ENCODE data around the gene CLIP2.
"Not testable (repeated sequence)": the region's sequence is repeated elsewhere in the genome, so short reads cannot be mapped to it uniquely, and the experiment has no call there.

CLIP2 gene

GRCh38 chr7:74376256-74377036 lies 87.2 kb downstream of the CLIP2 start:
- no peak for DNase-seq

- no peak for DNase-seq
Measured at GRCh38 chr7:74379938-74380337, 90.7 kb downstream of the CLIP2 start.

DNA sequence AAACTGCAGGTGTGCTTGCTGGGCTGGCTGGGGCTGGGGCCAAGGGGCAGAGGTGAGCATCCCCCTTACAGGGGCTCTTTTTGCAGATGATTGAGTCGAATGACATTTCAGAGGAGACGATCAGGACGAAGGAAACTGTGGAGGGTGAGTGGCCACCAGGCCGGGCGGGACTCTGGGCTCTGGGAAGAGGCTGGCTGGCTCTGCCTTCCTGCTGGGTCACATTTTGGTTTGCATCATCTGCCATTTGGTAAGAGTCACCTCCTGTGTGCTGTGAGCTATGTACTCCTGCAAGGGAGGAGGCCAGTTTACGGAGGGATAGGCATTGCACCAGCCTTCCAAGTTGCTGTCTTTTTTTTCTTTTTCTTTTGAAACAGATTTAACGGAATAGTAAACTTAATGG lies 91.5 kb downstream of the CLIP2 start:
- DNase-seq: no peak

GRCh38 chr7:74384086-74384485 lies 94.9 kb downstream of the CLIP2 start:
- DNase-seq: not testable (repeated sequence)

GRCh38 chr7:74384854-74385253 lies 95.6 kb downstream of the CLIP2 start:
- DNase-seq: not testable (repeated sequence)

GRCh38 chr7:74387606-74388005 lies 98.4 kb downstream of the CLIP2 start:
- DNase-seq: no peak

- no peak for DNase-seq
Measured at GRCh38 chr7:74388880-74389415, 99.7 kb downstream of the CLIP2 start.

GRCh38 chr7:74393722-74394121 lies 104.5 kb downstream of the CLIP2 start:
- DNase-seq: peak; percentile 68

- peak; percentile 74 for DNase-seq
Measured at GRCh38 chr7:74394601-74395000, 105.4 kb downstream of the CLIP2 start.

GRCh38 chr7:74395745-74396311 lies 106.6 kb downstream of the CLIP2 start:
- no peak for DNase-seq

- DNase-seq: no peak
Measured at GRCh38 chr7:74396993-74397392, 107.8 kb downstream of the CLIP2 start.

DNA sequence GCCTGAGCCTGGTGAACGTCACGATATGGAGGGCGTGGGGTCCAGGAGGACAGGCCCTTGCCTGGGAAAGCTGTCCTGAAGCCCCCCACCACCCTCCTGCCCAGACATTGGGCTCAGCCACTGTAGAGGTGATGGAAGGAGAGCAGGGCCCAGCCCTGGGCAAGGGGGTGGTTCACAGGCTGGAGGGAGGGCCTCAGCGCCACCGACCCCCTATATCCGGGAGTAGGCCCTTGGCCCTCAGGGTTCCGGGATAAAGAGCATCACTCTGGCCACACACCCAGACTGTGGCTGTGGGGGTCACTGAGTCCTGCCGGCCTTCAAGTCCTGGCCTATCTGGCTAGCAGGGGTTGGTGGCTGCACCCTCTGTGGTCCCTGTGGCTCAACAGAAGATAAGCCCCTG lies 109.2 kb downstream of the CLIP2 start:
- no peak for DNase-seq

GRCh38 chr7:74399006-74399405 lies 109.8 kb downstream of the CLIP2 start:
- DNase-seq: no peak

DNA sequence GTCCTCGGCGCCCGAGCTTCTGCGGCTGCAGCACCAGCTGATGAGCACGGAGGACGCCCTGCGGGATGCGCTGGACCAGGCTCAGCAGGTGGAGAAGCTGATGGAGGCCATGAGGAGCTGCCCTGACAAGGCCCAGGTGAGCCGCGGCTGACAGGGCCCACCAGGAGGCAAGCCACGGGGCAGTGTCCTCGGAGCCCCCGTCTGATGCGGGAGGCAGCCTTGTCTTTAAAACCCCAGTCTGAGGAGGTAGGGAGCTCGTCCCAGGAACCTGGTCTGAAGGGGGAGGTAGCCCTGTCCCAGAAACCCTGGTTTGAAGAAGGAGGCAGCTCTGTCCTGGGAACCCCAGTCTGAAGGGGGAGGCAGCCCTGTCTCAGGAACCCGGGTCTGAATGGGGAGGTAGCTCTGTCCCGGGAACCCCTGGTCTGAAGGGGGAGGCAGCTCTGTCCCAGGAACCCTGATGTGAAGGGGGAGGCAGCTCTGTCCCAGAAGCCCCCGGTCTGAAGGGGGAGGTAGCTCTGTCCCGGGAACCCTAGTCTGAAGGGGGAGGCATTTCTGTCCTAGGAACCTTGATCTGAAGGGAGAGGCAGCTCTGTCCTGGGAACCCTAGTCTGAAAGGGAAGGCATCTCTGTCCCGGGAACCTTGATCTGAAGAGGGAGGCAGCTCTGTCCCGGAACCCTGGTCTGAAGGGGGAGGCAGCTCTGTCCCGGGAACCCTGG lies 111.4 kb downstream of the CLIP2 start:
- no peak for DNase-seq

DNA sequence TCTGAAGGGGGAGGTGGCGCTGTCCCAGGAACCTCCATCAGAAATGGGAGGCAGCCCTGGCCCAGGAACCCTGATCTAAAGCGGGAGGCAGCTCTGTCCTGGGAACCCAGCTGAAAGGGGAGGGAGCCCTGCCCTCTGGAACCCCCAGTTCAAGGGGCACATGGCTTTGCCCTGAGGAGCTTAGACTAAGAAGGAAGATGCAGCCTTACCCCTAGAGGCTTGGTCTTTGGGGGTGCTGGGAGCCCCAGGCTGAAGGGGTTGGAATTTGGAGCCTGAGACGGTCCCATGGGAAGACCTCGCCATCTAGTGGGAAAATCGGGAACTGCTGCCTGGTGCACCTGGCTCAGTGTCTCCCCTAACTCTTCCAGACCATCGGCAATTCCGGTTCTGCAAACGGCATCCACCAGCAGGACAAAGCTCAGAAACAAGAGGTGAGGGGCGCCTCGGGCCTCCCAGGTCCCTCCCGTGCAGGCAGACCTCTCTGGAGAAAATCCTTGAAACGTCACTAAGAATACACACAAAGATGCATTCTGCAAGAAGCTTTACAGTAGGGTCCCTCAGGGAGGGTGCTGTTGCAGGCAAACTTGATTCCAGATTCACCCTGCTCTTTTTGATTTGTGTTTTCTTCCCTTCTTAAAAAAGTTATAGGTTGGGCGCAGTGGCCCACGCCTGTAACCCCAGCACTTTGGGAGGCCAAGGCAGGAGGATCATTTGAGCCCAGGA lies 112.1 kb downstream of the CLIP2 start:
- DNase-seq: peak; percentile 69

DNA sequence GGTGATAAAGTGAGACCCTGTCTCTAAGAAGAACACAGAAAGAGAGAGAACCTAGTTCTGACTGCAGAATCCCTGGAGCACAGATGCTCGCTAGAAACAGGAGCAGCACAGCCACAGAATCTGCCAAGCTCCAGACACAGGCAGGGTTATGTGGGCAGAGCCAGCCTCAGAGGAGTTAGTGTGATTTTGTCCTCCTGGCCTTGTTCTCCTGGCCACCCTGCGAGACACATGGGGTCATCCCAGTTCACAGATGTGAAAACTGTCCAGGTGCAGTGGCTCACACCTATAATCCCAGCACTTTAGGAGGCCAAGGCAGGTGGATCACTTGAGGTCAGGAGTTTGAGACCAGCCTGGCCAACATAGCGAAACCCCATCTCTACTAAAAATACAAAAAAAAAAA lies 113.5 kb downstream of the CLIP2 start:
- DNase-seq: not testable (repeated sequence)

DNA sequence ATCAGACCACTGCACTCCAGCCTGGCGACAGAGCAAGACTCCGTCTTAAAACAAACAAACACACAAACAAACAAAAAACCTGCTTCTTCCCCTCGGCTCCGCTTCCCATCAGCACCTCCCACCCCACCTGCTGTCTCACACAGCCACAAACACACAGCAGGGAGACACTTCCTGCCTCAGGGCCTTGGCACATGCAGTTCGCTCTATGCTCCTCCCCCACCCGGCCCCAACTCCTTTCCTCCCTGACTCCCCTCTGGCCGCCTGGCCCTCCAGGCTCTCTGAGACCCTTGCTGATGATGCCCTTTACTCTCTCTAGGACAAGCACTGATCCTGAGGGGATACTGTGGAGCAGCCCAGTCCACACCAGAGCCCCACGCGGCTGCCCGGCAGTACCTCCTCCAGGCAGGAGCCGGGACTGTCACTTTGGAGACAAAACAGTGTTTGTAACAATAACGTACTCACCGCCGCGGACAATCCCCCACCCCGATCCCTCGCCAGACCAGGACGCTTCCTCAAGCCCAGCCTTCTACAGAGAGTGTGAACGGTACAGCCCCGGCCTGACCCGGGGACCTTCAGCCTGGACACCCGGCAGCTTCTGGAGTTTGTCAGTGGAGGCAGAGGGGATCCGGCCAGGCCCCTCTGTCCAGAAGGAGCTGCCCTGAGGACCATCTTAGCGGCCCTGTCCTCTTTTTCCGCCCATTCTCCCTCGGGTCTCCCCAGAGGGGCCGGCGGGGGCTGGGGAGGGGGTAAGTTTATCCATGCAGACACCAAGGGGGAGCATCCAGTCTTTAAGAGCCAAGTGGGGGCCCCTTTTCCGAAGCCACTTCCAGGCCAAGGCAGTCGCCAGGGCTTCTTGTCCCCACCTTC lies 114.5 kb downstream of the CLIP2 start:
- no peak for DNase-seq

GRCh38 chr7:74404388-74404700 lies 115.1 kb downstream of the CLIP2 start:
- no peak for DNase-seq

DNA sequence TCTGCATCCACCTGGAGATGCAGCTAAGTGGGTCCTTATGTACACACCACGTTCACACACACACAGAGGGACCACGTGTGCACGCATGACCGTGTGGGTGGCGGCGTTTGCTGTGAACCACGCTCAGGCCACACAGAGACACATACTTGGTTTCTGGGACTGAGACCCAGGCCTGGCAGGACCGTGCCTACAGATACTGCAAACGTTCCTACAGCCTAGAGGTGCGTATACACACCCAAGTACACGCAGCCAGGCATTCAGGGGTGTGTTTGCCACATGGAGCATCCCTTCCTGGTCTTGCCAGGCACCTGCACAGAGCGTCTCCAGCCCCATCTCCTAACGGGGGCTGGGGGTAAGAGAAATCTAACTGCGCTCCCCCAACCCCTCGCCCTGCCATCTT lies 115.5 kb downstream of the CLIP2 start:
- no peak for DNase-seq

GRCh38 chr7:74405191-74405898 lies 116.1 kb downstream of the CLIP2 start:
- no peak for DNase-seq

DNA sequence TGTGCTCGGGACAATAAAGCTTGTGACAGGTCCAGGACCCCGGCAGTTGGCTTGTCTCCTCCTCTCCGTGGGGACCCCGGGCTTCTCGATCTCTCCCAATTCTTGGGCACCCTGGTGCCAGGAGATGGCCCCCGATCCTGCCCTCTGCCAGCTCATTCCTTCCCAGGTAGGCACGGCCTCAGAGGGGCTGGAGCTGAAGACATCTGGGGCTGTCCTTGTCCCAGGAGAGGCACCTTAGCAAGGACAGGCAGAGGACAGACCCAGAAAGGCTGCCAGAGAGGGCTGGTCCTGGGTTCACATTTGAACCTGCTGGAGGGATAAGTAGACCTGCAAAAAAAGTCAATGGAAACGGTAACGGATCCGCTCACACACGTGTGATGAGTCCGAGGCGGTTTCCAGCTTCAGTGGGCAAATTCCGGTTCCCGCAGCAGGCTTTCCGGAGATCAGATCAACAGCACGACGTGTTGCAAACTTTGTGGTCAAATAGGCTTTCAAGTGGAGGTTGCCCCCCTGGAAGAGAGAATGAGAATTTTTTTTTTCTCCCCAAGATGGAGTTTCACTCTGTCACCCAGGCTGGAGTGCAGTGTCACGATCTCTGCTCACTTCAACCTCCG lies 116.8 kb downstream of the CLIP2 start:
- DNase-seq: no peak
